HepG2 (cell line): ENCODE data around the gene BFSP1. TPM values are rescaled to one million over a fixed set of nuclear protein-coding genes. Genes with fewer than 3 reads are reported as not detected.

Experiments used
- AGO2 ChIP-seq: fragments of 200-400 bp; formaldehyde crosslinking; optimal IDR thresholded peaks from 2 replicates; pipeline ENCODE3; 2017; ENCODE audit warnings: mild to moderate bottlenecking, low read depth, low read length, moderate library complexity
- CBFB ChIP-seq: sonication (generic); formaldehyde crosslinking; IDR thresholded peaks from 2 replicates; pipeline ENCODE4 v1.4.0; 2020; ENCODE audit warnings: missing genetic modification reagents
- CHCHD3 ChIP-seq: sonication (generic); formaldehyde crosslinking; IDR thresholded peaks from 2 replicates; pipeline ENCODE4 v1.8.0; 2022; ENCODE audit warnings: mild to moderate bottlenecking, missing genetic modification reagents, moderate library complexity
- FLYWCH1 ChIP-seq: sonication (generic); formaldehyde crosslinking; IDR thresholded peaks from 2 replicates; pipeline ENCODE4 v1.8.1; 2023; ENCODE audit warnings: mild to moderate bottlenecking, missing genetic modification reagents
- MYPOP ChIP-seq: sonication (generic); formaldehyde crosslinking; IDR thresholded peaks from 2 replicates; pipeline ENCODE4 v1.8.1; 2023; ENCODE audit warnings: mild to moderate bottlenecking, moderate library complexity, missing genetic modification reagents
- MZF1 ChIP-seq: sonication (generic); formaldehyde crosslinking; IDR thresholded peaks from 2 replicates; pipeline ENCODE4 v1.8.1; 2023; ENCODE audit warnings: mild to moderate bottlenecking, missing genetic modification reagents, borderline replicate concordance
- PHF20 ChIP-seq: sonication (generic); formaldehyde crosslinking; IDR thresholded peaks from 2 replicates; pipeline ENCODE4 v1.5.0; 2020; ENCODE audit warnings: mild to moderate bottlenecking, missing genetic modification reagents
- TCF12 ChIP-seq, 2 experiments: fragments of 450-650 bp in 1 of 2; sonication (generic) in 1 of 2; formaldehyde crosslinking in 1 of 2; IDR thresholded peaks; 2 replicates each; pipeline versions ENCODE4 v1.6.1 to v1.8.0; 2017 to 2022; ENCODE audit warnings: antibody characterized with exemption in 1 of 2, mild to moderate bottlenecking in 1 of 2, missing genetic modification reagents in 1 of 2, moderate library complexity in 1 of 2
- TGIF2 ChIP-seq: IDR thresholded peaks from 2 replicates; pipeline ENCODE4 v1.6.1; 2016; ENCODE audit warnings: control low read depth, missing compliant biosample characterization
- TRIM24 ChIP-seq: sonication (generic); formaldehyde crosslinking; IDR thresholded peaks from 2 replicates; pipeline ENCODE4 v1.8.0; 2022; ENCODE audit warnings: mild to moderate bottlenecking, missing genetic modification reagents
- ZNF335 ChIP-seq: sonication (generic); formaldehyde crosslinking; IDR thresholded peaks from 2 replicates; pipeline ENCODE4 v1.4.0; 2020; ENCODE audit warnings: missing genetic modification reagents
- ZNF362 ChIP-seq: sonication (generic); formaldehyde crosslinking; IDR thresholded peaks from 2 replicates; pipeline ENCODE4 v1.4.0; 2020; ENCODE audit warnings: missing genetic modification reagents, mild to moderate bottlenecking, borderline replicate concordance
- ZNF451 ChIP-seq: sonication (generic); formaldehyde crosslinking; IDR thresholded peaks from 2 replicates; pipeline ENCODE4 v1.5.0; 2020; ENCODE audit warnings: mild to moderate bottlenecking, missing genetic modification reagents
- ZNF577 ChIP-seq: sonication (generic); formaldehyde crosslinking; IDR thresholded peaks from 2 replicates; pipeline ENCODE4 v1.4.0; 2020; ENCODE audit warnings: mild to moderate bottlenecking, low read depth, missing genetic modification reagents, borderline replicate concordance
- ZNF7 ChIP-seq: IDR thresholded peaks from 2 replicates; pipeline ENCODE4 v1.6.1; 2016; ENCODE audit warnings: missing biosample characterization, missing genetic modification reagents
- ZSCAN9 ChIP-seq: IDR thresholded peaks from 2 replicates; pipeline ENCODE4 v1.6.1; 2016; ENCODE audit warnings: borderline replicate concordance
- polyA plus RNA-seq, 8 experiments: library from polyadenylated mRNA; depleted of rRNA in 3 of 8; stranded (reverse) in 7 of 8; unstranded in 1 of 8; fragments of >200 nt; fragmentation: Illumina TruSeq in 4 of 8; extraction: Trizol in 4 of 8; gene quantifications; 2 replicates each; pipeline versions ENCODE4 v1.2.1 to v1.2.3, GENCODE V29; 2011 to 2016; ENCODE audit warnings: low read depth in 4 of 8, missing spikeins in 1 of 8, mixed read lengths in 1 of 8; ENCODE audit not compliant: insufficient read depth in 1 of 8
- total RNA-seq, 5 experiments: library from RNA; depleted of rRNA; stranded (reverse); fragments of >200 nt; fragmentation: Illumina TruSeq; extraction: Trizol; gene quantifications; 2 replicates each; pipeline ENCODE4 v1.2.3, GENCODE V29; 2016; ENCODE audit warnings: low read depth in 1 of 5
- TF ChIP-seq, protein P1 (sequence below): sonication (generic); formaldehyde crosslinking; IDR thresholded peaks from 2 replicates; pipeline ENCODE4 v1.4.0; 2020; ENCODE audit warnings: missing genetic modification reagents
- TF ChIP-seq, protein P2 (sequence below): sonication (generic); formaldehyde crosslinking; IDR thresholded peaks from 2 replicates; pipeline ENCODE4 v1.4.0; 2020; ENCODE audit warnings: missing genetic modification reagents, borderline replicate concordance
- TF ChIP-seq, protein P3 (sequence below): sonication (generic); formaldehyde crosslinking; IDR thresholded peaks from 2 replicates; pipeline ENCODE4 v1.8.0; 2022; ENCODE audit warnings: missing genetic modification reagents, mild to moderate bottlenecking, borderline replicate concordance
- TF ChIP-seq, protein P4 (sequence below): sonication (generic); formaldehyde crosslinking; IDR thresholded peaks from 2 replicates; pipeline ENCODE4 v1.4.0; 2020; ENCODE audit warnings: missing genetic modification reagents, borderline replicate concordance

The BFSP1 gene
- total and polyA plus RNA-seq, 2 of the 13 experiments (the other 11 are each of a cell fraction or from before 2014, with no cell fraction given), result 0.22 to 0.26 TPM

DNA sequence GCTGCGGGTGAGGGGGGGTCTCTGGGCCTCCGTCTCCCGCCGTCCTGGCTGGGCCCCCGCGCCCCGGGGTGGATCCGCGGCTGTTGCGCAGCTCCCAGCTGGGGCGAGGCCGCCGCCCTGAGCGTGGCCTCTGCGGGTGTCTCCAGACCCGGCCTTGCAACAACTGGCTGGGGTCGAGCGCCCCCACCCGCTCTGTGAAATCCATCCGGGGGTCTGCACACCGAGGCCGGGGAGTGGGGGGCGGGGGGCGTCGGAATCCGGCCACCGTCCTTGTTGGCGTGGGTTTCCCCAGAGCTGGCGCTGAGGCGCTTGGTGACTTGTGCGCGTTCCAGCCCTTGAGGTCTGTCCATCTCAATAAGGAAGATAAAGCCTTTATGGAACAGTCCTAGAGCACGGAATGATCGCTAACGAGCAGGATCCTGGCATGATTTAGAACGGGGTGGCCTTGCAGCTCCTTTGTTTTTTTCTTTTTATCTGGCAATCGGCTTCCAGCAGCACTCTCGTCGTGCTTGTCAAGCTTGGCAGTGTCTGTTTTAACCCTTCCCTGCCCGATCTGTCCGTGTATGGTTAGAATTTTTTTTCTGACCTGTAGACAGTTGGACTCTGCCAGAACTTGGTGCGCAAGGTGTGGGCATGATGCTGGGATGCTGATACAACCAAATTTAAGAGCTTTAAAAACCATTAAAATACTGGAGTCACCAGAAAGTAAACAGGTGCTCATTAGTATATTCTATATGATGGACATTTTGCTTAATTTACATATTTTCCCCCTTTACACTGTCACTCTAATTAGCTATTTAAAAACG lies 39.4 kb upstream of the BFSP1 start (continued):
- TF ChIP-seq ZNF362 (CRISPR knock-in tag) (peak; percentile 66), ZNF577 (CRISPR knock-in tag) (no peak), ZNF7 (CRISPR knock-in tag) (no peak), MYPOP (CRISPR knock-in tag) (peak; percentile 70; the same call in 1 of the 2 replicates), ZNF451 (no peak), ZSCAN9 (0 out of 2 replicates have a peak, but pooled peaks have one; percentile 21), AGO2 (peak; percentile 66), FLYWCH1 (0 out of 2 replicates have a peak, but pooled peaks have one; percentile 2), TGIF2 (CRISPR knock-in tag) (peak; percentile 79), MZF1 (CRISPR knock-in tag) (no peak), TCF12 (IDR thresholded peaks at IDR 0.05) (no peak), TCF12 (CRISPR knock-in tag; IDR thresholded peaks at IDR 0.05) (peak; percentile 84), TRIM24 (CRISPR knock-in tag) (no peak), ZNF335 (CRISPR knock-in tag) (0 out of 2 replicates have a peak, but pooled peaks have one; percentile 6), CBFB (CRISPR knock-in tag) (peak; percentile 43; the same call in 1 of the 2 replicates), CHCHD3 (CRISPR knock-in tag) (no peak), PHF20 (CRISPR knock-in tag) (peak; percentile 15; the same call in 1 of the 2 replicates)
- TF ChIP-seq, protein P1, sequence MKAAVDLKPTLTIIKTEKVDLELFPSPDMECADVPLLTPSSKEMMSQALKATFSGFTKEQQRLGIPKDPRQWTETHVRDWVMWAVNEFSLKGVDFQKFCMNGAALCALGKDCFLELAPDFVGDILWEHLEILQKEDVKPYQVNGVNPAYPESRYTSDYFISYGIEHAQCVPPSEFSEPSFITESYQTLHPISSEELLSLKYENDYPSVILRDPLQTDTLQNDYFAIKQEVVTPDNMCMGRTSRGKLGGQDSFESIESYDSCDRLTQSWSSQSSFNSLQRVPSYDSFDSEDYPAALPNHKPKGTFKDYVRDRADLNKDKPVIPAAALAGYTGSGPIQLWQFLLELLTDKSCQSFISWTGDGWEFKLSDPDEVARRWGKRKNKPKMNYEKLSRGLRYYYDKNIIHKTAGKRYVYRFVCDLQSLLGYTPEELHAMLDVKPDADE (CRISPR knock-in tag), result no peak
- TF ChIP-seq, protein P2, sequence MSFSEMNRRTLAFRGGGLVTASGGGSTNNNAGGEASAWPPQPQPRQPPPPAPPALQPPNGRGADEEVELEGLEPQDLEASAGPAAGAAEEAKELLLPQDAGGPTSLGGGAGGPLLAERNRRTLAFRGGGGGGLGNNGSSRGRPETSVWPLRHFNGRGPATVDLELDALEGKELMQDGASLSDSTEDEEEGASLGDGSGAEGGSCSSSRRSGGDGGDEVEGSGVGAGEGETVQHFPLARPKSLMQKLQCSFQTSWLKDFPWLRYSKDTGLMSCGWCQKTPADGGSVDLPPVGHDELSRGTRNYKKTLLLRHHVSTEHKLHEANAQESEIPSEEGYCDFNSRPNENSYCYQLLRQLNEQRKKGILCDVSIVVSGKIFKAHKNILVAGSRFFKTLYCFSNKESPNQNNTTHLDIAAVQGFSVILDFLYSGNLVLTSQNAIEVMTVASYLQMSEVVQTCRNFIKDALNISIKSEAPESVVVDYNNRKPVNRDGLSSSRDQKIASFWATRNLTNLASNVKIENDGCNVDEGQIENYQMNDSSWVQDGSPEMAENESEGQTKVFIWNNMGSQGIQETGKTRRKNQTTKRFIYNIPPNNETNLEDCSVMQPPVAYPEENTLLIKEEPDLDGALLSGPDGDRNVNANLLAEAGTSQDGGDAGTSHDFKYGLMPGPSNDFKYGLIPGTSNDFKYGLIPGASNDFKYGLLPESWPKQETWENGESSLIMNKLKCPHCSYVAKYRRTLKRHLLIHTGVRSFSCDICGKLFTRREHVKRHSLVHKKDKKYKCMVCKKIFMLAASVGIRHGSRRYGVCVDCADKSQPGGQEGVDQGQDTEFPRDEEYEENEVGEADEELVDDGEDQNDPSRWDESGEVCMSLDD (CRISPR knock-in tag), result no peak
- TF ChIP-seq, protein P3, sequence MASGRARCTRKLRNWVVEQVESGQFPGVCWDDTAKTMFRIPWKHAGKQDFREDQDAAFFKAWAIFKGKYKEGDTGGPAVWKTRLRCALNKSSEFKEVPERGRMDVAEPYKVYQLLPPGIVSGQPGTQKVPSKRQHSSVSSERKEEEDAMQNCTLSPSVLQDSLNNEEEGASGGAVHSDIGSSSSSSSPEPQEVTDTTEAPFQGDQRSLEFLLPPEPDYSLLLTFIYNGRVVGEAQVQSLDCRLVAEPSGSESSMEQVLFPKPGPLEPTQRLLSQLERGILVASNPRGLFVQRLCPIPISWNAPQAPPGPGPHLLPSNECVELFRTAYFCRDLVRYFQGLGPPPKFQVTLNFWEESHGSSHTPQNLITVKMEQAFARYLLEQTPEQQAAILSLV (CRISPR knock-in tag), result no peak; the same call in 1 of the 2 replicates
- TF ChIP-seq, protein P4, sequence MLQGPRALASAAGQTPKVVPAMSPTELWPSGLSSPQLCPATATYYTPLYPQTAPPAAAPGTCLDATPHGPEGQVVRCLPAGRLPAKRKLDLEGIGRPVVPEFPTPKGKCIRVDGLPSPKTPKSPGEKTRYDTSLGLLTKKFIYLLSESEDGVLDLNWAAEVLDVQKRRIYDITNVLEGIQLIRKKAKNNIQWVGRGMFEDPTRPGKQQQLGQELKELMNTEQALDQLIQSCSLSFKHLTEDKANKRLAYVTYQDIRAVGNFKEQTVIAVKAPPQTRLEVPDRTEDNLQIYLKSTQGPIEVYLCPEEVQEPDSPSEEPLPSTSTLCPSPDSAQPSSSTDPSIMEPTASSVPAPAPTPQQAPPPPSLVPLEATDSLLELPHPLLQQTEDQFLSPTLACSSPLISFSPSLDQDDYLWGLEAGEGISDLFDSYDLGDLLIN, result no peak
